ENCODE data around the gene LRRC23.

Gene LRRC23

GRCh38 chr12:6936194-6936635, 31.6 kb downstream of the LRRC23 start:
- peaks cover 41% of the 10 kb centered on the region for H3K4me1 ChIP-seq (ENCODE audit: control insufficient read depth, insufficient read depth, low read length)

GRCh38 chr12:6936636-6937480, 32.2 kb downstream of the LRRC23 start:
- Histone ChIP-seq H3K36me3 (ENCODE audit: insufficient read depth, low read length) (peaks cover 76% of the 10 kb centered on the region), H3K9me3 (replicated peaks; ENCODE audit: low read length) (no peaks in the 10 kb centered on the region), H3K4me1 (ENCODE audit: control insufficient read depth, insufficient read depth, low read length) (peaks cover 41% of the 10 kb centered on the region), H3K4me3 (ENCODE audit: low read length) (peak overlapping the region; percentile 75), H3K9ac (ENCODE audit: low read depth, low read length) (peak overlapping the region; percentile 88), H3K4me2 (ENCODE audit: low read length) (peak overlapping the region; percentile 95), H3K27me3 (ENCODE audit: control insufficient read depth, insufficient read depth, low read length) (no peaks in the 10 kb centered on the region)

More at GRCh38 chr12:6936194-6936635, 31.6 kb downstream of the LRRC23 start:
- no peak overlapping the region for H3K9ac ChIP-seq (ENCODE audit: low read depth, low read length)
- no peaks in the 10 kb centered on the region for H3K27me3 ChIP-seq (ENCODE audit: control insufficient read depth, insufficient read depth, low read length)
- no peak overlapping the region for H3K4me3 ChIP-seq (ENCODE audit: low read length)
- H3K4me2 ChIP-seq (ENCODE audit: low read length), result no peak overlapping the region
- peaks cover 70% of the 10 kb centered on the region for H3K36me3 ChIP-seq (ENCODE audit: insufficient read depth, low read length)
- no peaks in the 10 kb centered on the region for H3K9me3 ChIP-seq (replicated peaks; ENCODE audit: low read length)

GRCh38 chr12:6937481-6938352, 33.1 kb downstream of the LRRC23 start:
- H3K4me2 ChIP-seq (ENCODE audit: low read length), result peak overlapping the region; percentile 95
- H3K9ac ChIP-seq (ENCODE audit: low read depth, low read length), result peak overlapping the region; percentile 88
- H3K4me3 ChIP-seq (ENCODE audit: low read length), result peak overlapping the region; percentile 75
- H3K36me3 ChIP-seq (ENCODE audit: insufficient read depth, low read length), result peaks cover 75% of the 10 kb centered on the region
- H3K4me1 ChIP-seq (ENCODE audit: control insufficient read depth, insufficient read depth, low read length), result peaks cover 46% of the 10 kb centered on the region
- H3K9me3 ChIP-seq (replicated peaks; ENCODE audit: low read length), result no peaks in the 10 kb centered on the region
- no peaks in the 10 kb centered on the region for H3K27me3 ChIP-seq (ENCODE audit: control insufficient read depth, insufficient read depth, low read length)

- peaks cover 66% of the 10 kb centered on the region for H3K36me3 ChIP-seq (ENCODE audit: insufficient read depth, low read length)
- H3K27me3 ChIP-seq (ENCODE audit: control insufficient read depth, insufficient read depth, low read length), result no peaks in the 10 kb centered on the region
- H3K4me2 ChIP-seq (ENCODE audit: low read length), result peak overlapping the region; percentile 95
- peaks cover 49% of the 10 kb centered on the region for H3K4me1 ChIP-seq (ENCODE audit: control insufficient read depth, insufficient read depth, low read length)
- H3K4me3 ChIP-seq (ENCODE audit: low read length), result peak overlapping the region; percentile 34
- H3K9ac ChIP-seq (ENCODE audit: low read depth, low read length), result peak overlapping the region; percentile 88
- H3K9me3 ChIP-seq (replicated peaks; ENCODE audit: low read length), result no peaks in the 10 kb centered on the region
Measured at GRCh38 chr12:6938353-6939190, 34.0 kb downstream of the LRRC23 start.

- peaks cover 43% of the 10 kb centered on the region for H3K4me1 ChIP-seq (ENCODE audit: control insufficient read depth, insufficient read depth, low read length)
- no peak overlapping the region for H3K9ac ChIP-seq (ENCODE audit: low read depth, low read length)
- H3K36me3 ChIP-seq (ENCODE audit: insufficient read depth, low read length), result peaks cover 60% of the 10 kb centered on the region
- no peaks in the 10 kb centered on the region for H3K9me3 ChIP-seq (replicated peaks; ENCODE audit: low read length)
- H3K4me2 ChIP-seq (ENCODE audit: low read length), result no peak overlapping the region
- H3K4me3 ChIP-seq (ENCODE audit: low read length), result no peak overlapping the region
- H3K27me3 ChIP-seq (ENCODE audit: control insufficient read depth, insufficient read depth, low read length), result no peaks in the 10 kb centered on the region
Measured at GRCh38 chr12:6939191-6939540, 34.5 kb downstream of the LRRC23 start.

- Histone ChIP-seq H3K4me2 (ENCODE audit: low read length) (no peak overlapping the region), H3K36me3 (ENCODE audit: insufficient read depth, low read length) (peaks cover 44% of the 10 kb centered on the region), H3K4me1 (ENCODE audit: control insufficient read depth, insufficient read depth, low read length) (peaks cover 34% of the 10 kb centered on the region), H3K4me3 (ENCODE audit: low read length) (no peak overlapping the region), H3K27me3 (ENCODE audit: control insufficient read depth, insufficient read depth, low read length) (no peaks in the 10 kb centered on the region), H3K9me3 (replicated peaks; ENCODE audit: low read length) (no peaks in the 10 kb centered on the region), H3K9ac (ENCODE audit: low read depth, low read length) (no peak overlapping the region)
Measured at GRCh38 chr12:6941267-6941666, 36.6 kb downstream of the LRRC23 start.

- Histone ChIP-seq H3K9me3 (replicated peaks; ENCODE audit: low read length) (no peaks in the 10 kb centered on the region), H3K4me1 (ENCODE audit: control insufficient read depth, insufficient read depth, low read length) (peaks cover 33% of the 10 kb centered on the region), H3K9ac (ENCODE audit: low read depth, low read length) (no peak overlapping the region), H3K4me2 (ENCODE audit: low read length) (no peak overlapping the region), H3K27me3 (ENCODE audit: control insufficient read depth, insufficient read depth, low read length) (no peaks in the 10 kb centered on the region), H3K4me3 (ENCODE audit: low read length) (no peak overlapping the region), H3K36me3 (ENCODE audit: insufficient read depth, low read length) (peaks cover 39% of the 10 kb centered on the region)
Measured at GRCh38 chr12:6941782-6942181, 37.2 kb downstream of the LRRC23 start.

GRCh38 chr12:6942331-6942665, 37.7 kb downstream of the LRRC23 start:
- Histone ChIP-seq H3K9me3 (replicated peaks; ENCODE audit: low read length) (no peaks in the 10 kb centered on the region), H3K4me2 (ENCODE audit: low read length) (no peak overlapping the region), H3K36me3 (ENCODE audit: insufficient read depth, low read length) (peaks cover 37% of the 10 kb centered on the region), H3K4me1 (ENCODE audit: control insufficient read depth, insufficient read depth, low read length) (peaks cover 28% of the 10 kb centered on the region), H3K4me3 (ENCODE audit: low read length) (no peak overlapping the region), H3K27me3 (ENCODE audit: control insufficient read depth, insufficient read depth, low read length) (no peaks in the 10 kb centered on the region), H3K9ac (ENCODE audit: low read depth, low read length) (no peak overlapping the region)

GRCh38 chr12:6943389-6943721, 38.7 kb downstream of the LRRC23 start:
- H3K4me3 ChIP-seq (ENCODE audit: low read length), result peak overlapping the region; percentile 18
- H3K9me3 ChIP-seq (replicated peaks; ENCODE audit: low read length), result no peaks in the 10 kb centered on the region
- H3K36me3 ChIP-seq (ENCODE audit: insufficient read depth, low read length), result peaks cover 35% of the 10 kb centered on the region
- peak overlapping the region; percentile 81 for H3K9ac ChIP-seq (ENCODE audit: low read depth, low read length)
- peaks cover 20% of the 10 kb centered on the region for H3K4me1 ChIP-seq (ENCODE audit: control insufficient read depth, insufficient read depth, low read length)
- peak overlapping the region; percentile 95 for H3K4me2 ChIP-seq (ENCODE audit: low read length)
- no peaks in the 10 kb centered on the region for H3K27me3 ChIP-seq (ENCODE audit: control insufficient read depth, insufficient read depth, low read length)

GRCh38 chr12:6943722-6944380, 39.2 kb downstream of the LRRC23 start, which contains the start of the genes C12orf57 and RNU7-1:
Gene C12orf57, plus strand, starts transcription at chr12:6944022. Its CDS starts 100 bp downstream, at chr12:6944122.
Gene RNU7-1, plus strand, starts transcription at chr12:6943816.
- peak within 1 kb of the TSS; percentile 81 for H3K9ac ChIP-seq (ENCODE audit: low read depth, low read length)
- H3K9me3 ChIP-seq (replicated peaks; ENCODE audit: low read length), result no peaks in the 10 kb centered on the region
- H3K27me3 ChIP-seq (ENCODE audit: control insufficient read depth, insufficient read depth, low read length), result no peaks in the 10 kb centered on the region
- H3K4me2 ChIP-seq (ENCODE audit: low read length), result peak within 1 kb of the TSS; percentile 95
- H3K36me3 ChIP-seq (ENCODE audit: insufficient read depth, low read length), result peaks cover 30% of the 10 kb centered on the region
- H3K4me3 ChIP-seq (ENCODE audit: low read length), result peak within 1 kb of the TSS; percentile 78
- peaks cover 18% of the 10 kb centered on the region for H3K4me1 ChIP-seq (ENCODE audit: control insufficient read depth, insufficient read depth, low read length)
